Measurements from ENCODE around the gene AIPL1.

AIPL1 gene

GRCh38 chr17:6472517-6472916, 37.6 kb upstream of the AIPL1 start:
- H3K27me3 Mint-ChIP-seq = peaks cover 13% of the 10 kb centered on the region in 2 donors

GRCh38 chr17:6471531-6472465, 36.9 kb upstream of the AIPL1 start:
- Mint-ChIP-seq H3K27ac (no peak overlapping the region), H3K27me3 (peaks cover 13% of the 10 kb centered on the region in 2 donors), H3K4me1 (peaks cover 5 to 7% of the 10 kb centered on the region in 2 donors), H3K36me3 (peaks cover 0 to 1% of the 10 kb centered on the region in 2 donors), H3K4me3 (no peak overlapping the region), H3K9me3 (no peaks in the 10 kb centered on the region)
- no peak for DNase-seq
- no peak for ATAC-seq (replicated peaks)

More at GRCh38 chr17:6472517-6472916, 37.6 kb upstream of the AIPL1 start:
- no peak overlapping the region for H3K4me3 Mint-ChIP-seq
- H3K36me3 Mint-ChIP-seq = peaks cover 0 to 1% of the 10 kb centered on the region in 2 donors
- no peak overlapping the region for H3K27ac Mint-ChIP-seq
- DNase-seq (no peak), ATAC-seq (replicated peaks) (no peak)
- peaks cover 5 to 7% of the 10 kb centered on the region in 2 donors for H3K4me1 Mint-ChIP-seq
- no peaks in the 10 kb centered on the region for H3K9me3 Mint-ChIP-seq

- H3K27ac Mint-ChIP-seq = no peak overlapping the region
- H3K36me3 Mint-ChIP-seq = peaks cover 0 to 1% of the 10 kb centered on the region in 2 donors
- H3K4me3 Mint-ChIP-seq = no peak overlapping the region
- H3K27me3 Mint-ChIP-seq = peaks cover 17 to 19% of the 10 kb centered on the region in 2 donors
- no peak for ATAC-seq (replicated peaks)
- no peak for DNase-seq
- H3K4me1 Mint-ChIP-seq = peaks cover 5 to 7% of the 10 kb centered on the region in 2 donors
- no peaks in the 10 kb centered on the region for H3K9me3 Mint-ChIP-seq
Observed at GRCh38 chr17:6470751-6471521, 36.0 kb upstream of the AIPL1 start.

GRCh38 chr17:6470146-6470718, 35.3 kb upstream of the AIPL1 start:
- ATAC-seq (replicated peaks) (no peak), DNase-seq (no peak)
- no peak overlapping the region for H3K27ac Mint-ChIP-seq
- H3K4me1 Mint-ChIP-seq = peaks cover 5 to 7% of the 10 kb centered on the region in 2 donors
- H3K36me3 Mint-ChIP-seq = peaks cover 0 to 1% of the 10 kb centered on the region in 2 donors
- H3K9me3 Mint-ChIP-seq = no peaks in the 10 kb centered on the region
- peaks cover 20 to 24% of the 10 kb centered on the region in 2 donors for H3K27me3 Mint-ChIP-seq
- no peak overlapping the region for H3K4me3 Mint-ChIP-seq

GRCh38 chr17:6468051-6468790, 33.3 kb upstream of the AIPL1 start:
- peaks cover 2 to 5% of the 10 kb centered on the region in 2 donors for H3K4me1 Mint-ChIP-seq
- no peak overlapping the region for H3K4me3 Mint-ChIP-seq
- H3K27me3 Mint-ChIP-seq = peaks cover 20 to 24% of the 10 kb centered on the region in 2 donors
- no peaks in the 10 kb centered on the region for H3K9me3 Mint-ChIP-seq
- DNase-seq (no peak), ATAC-seq (replicated peaks) (no peak)
- peaks cover 0 to 1% of the 10 kb centered on the region in 2 donors for H3K36me3 Mint-ChIP-seq
- no peak overlapping the region for H3K27ac Mint-ChIP-seq

GRCh38 chr17:6467567-6467966, 32.6 kb upstream of the AIPL1 start:
- Mint-ChIP-seq H3K27ac (no peak overlapping the region), H3K36me3 (peaks cover 0 to 1% of the 10 kb centered on the region in 2 donors), H3K9me3 (no peaks in the 10 kb centered on the region), H3K4me3 (no peak overlapping the region), H3K27me3 (peaks cover 20 to 24% of the 10 kb centered on the region in 2 donors), H3K4me1 (no peaks in the 10 kb centered on the region)
- ATAC-seq (replicated peaks) (no peak), DNase-seq (no peak)

GRCh38 chr17:6465206-6466003, 30.5 kb upstream of the AIPL1 start:
- H3K4me3 Mint-ChIP-seq = no peak overlapping the region
- ATAC-seq (replicated peaks) (no peak), DNase-seq (no peak)
- peaks cover 11 to 14% of the 10 kb centered on the region in 2 donors for H3K4me1 Mint-ChIP-seq
- H3K9me3 Mint-ChIP-seq = no peaks in the 10 kb centered on the region
- peaks cover 20 to 24% of the 10 kb centered on the region in 2 donors for H3K27me3 Mint-ChIP-seq
- no peak overlapping the region for H3K27ac Mint-ChIP-seq
- H3K36me3 Mint-ChIP-seq = peaks cover 0 to 1% of the 10 kb centered on the region in 2 donors

GRCh38 chr17:6464446-6465041, 29.6 kb upstream of the AIPL1 start:
- no peak overlapping the region for H3K4me3 Mint-ChIP-seq
- no peak overlapping the region for H3K27ac Mint-ChIP-seq
- DNase-seq (no peak), ATAC-seq (replicated peaks) (no peak)
- H3K9me3 Mint-ChIP-seq = no peaks in the 10 kb centered on the region
- peaks cover 0 to 1% of the 10 kb centered on the region in 2 donors for H3K36me3 Mint-ChIP-seq
- peaks cover 19 to 23% of the 10 kb centered on the region in 2 donors for H3K27me3 Mint-ChIP-seq
- peaks cover 15 to 20% of the 10 kb centered on the region in 2 donors for H3K4me1 Mint-ChIP-seq

- H3K9me3 Mint-ChIP-seq = no peaks in the 10 kb centered on the region
- ATAC-seq (replicated peaks) (no peak), DNase-seq (no peak)
- H3K36me3 Mint-ChIP-seq = peaks cover 0 to 1% of the 10 kb centered on the region in 2 donors
- peaks cover 15 to 20% of the 10 kb centered on the region in 2 donors for H3K4me1 Mint-ChIP-seq
- H3K27me3 Mint-ChIP-seq = peaks cover 12 to 16% of the 10 kb centered on the region in 2 donors
- H3K27ac Mint-ChIP-seq = no peak overlapping the region
- no peak overlapping the region for H3K4me3 Mint-ChIP-seq
Observed at GRCh38 chr17:6463616-6464445, 28.9 kb upstream of the AIPL1 start.

- ATAC-seq (replicated peaks) (no peak), DNase-seq (no peak)
- no peak overlapping the region for H3K4me3 Mint-ChIP-seq
- H3K4me1 Mint-ChIP-seq = peaks cover 15 to 20% of the 10 kb centered on the region in 2 donors
- H3K36me3 Mint-ChIP-seq = no peaks in the 10 kb centered on the region
- H3K9me3 Mint-ChIP-seq = no peaks in the 10 kb centered on the region
- H3K27me3 Mint-ChIP-seq = peaks cover 8 to 11% of the 10 kb centered on the region in 2 donors
- H3K27ac Mint-ChIP-seq = no peak overlapping the region
Observed at GRCh38 chr17:6462692-6463091, 27.8 kb upstream of the AIPL1 start.

- H3K27me3 Mint-ChIP-seq = peaks cover 8 to 11% of the 10 kb centered on the region in 2 donors
- no peak for ATAC-seq (replicated peaks)
- H3K4me3 Mint-ChIP-seq = no peak overlapping the region
- no peaks in the 10 kb centered on the region for H3K9me3 Mint-ChIP-seq
- no peak for DNase-seq
- no peak overlapping the region for H3K27ac Mint-ChIP-seq
- no peaks in the 10 kb centered on the region for H3K36me3 Mint-ChIP-seq
- peaks cover 18 to 24% of the 10 kb centered on the region in 2 donors for H3K4me1 Mint-ChIP-seq
Observed at GRCh38 chr17:6461792-6462524, 27.0 kb upstream of the AIPL1 start.

Measured in stimulated activated naive B cell treated with anti-CD40 and anti-IgM and Interleukin-4, amounts not matched to agents 10 μg/mL and 1 μg/mL and 100 μg/mL, for 72 hours (primary cell).